HG03064 (cell line): Measurements from ENCODE around the gene CSRNP2.
A peak's percentile ranks its signal among the peaks of the same experiment; 100 is the strongest.
"Not testable (repeated sequence)": the region's sequence is repeated elsewhere in the genome, so short reads cannot be mapped to it uniquely, and the experiment has no call there.

ENCODE experiments used
- ATAC-seq: cut with Tn5 transposase; IDR thresholded peaks from one replicate; pipeline ENCODE4 v1.9.1; 2021; ENCODE audit warnings: low read depth; ENCODE audit not compliant: unreplicated experiment

The CSRNP2 gene

GRCh38 chr12:51028813-51029150 lies 54.6 kb downstream of the CSRNP2 start:
- ATAC-seq: no peak

GRCh38 chr12:51028126-51028812 lies 55.1 kb downstream of the CSRNP2 start:
- no peak for ATAC-seq

GRCh38 chr12:51027342-51027835 lies 56.0 kb downstream of the CSRNP2 start:
- no peak for ATAC-seq

GRCh38 chr12:51025836-51026638 lies 57.4 kb downstream of the CSRNP2 start, which contains the start of gene SLC11A2:
Gene SLC11A2, minus strand, starts transcription at chr12:51026384. Its CDS starts 15,656 bp downstream, at chr12:51010728.
- ATAC-seq: peak; percentile 77

- ATAC-seq: no peak
Observed at GRCh38 chr12:51025338-51025835, 58.0 kb downstream of the CSRNP2 start.

- ATAC-seq: no peak
Observed at GRCh38 chr12:51023625-51024382, 59.6 kb downstream of the CSRNP2 start.

- ATAC-seq: no peak
Observed at GRCh38 chr12:51021694-51022093, 61.7 kb downstream of the CSRNP2 start.

GRCh38 chr12:51020448-51021182 lies 62.8 kb downstream of the CSRNP2 start:
- no peak for ATAC-seq

GRCh38 chr12:51019927-51020326 lies 63.5 kb downstream of the CSRNP2 start:
- ATAC-seq: no peak

- ATAC-seq: no peak
Observed at GRCh38 chr12:51018956-51019355, 64.4 kb downstream of the CSRNP2 start.

GRCh38 chr12:51017452-51017851 lies 65.9 kb downstream of the CSRNP2 start:
- ATAC-seq: no peak

GRCh38 chr12:51014467-51014866 lies 68.9 kb downstream of the CSRNP2 start:
- not testable (repeated sequence) for ATAC-seq

GRCh38 chr12:51013441-51013840 lies 70.0 kb downstream of the CSRNP2 start:
- no peak for ATAC-seq

GRCh38 chr12:51012570-51013236 lies 70.7 kb downstream of the CSRNP2 start:
- no peak for ATAC-seq

GRCh38 chr12:51011955-51012354 lies 71.4 kb downstream of the CSRNP2 start:
- no peak for ATAC-seq
